Loucy (cell line): Measurements from ENCODE around the gene MIF4GD.

Source experiments
- H2AFZ ChIP-seq: fragments of 200-600 bp; sonication (generic); 2 replicates; pipeline ENCODE4 v1.6.0; 2016; ENCODE audit warnings: antibody characterized with exemption, mild to moderate bottlenecking, low read length, moderate library complexity
- H3F3A ChIP-seq: fragments of 200-600 bp; 2 replicates; pipeline ENCODE4 v1.6.0; 2016; ENCODE audit warnings: antibody characterized with exemption, low read depth, mild to moderate bottlenecking
- H3K27me3 ChIP-seq: fragments of 200-600 bp; sonication (generic); 2 replicates; pipeline ENCODE4 v1.6.1; 2014; ENCODE audit warnings: low read length, mild to moderate bottlenecking; ENCODE audit not compliant: insufficient read depth, poor library complexity, severe bottlenecking
- H3K36me3 ChIP-seq: fragments of 200-600 bp; sonication (generic); 2 replicates; pipeline ENCODE4 v1.6.1; 2016; ENCODE audit warnings: low read length; ENCODE audit not compliant: insufficient read depth
- H3K4me1 ChIP-seq: fragments of 200-600 bp; sonication (generic); 2 replicates; pipeline ENCODE4 v1.5.1; 2014; ENCODE audit warnings: low read length, mild to moderate bottlenecking; ENCODE audit not compliant: insufficient read depth, poor library complexity, severe bottlenecking
- H3K4me2 ChIP-seq: fragments of 200-600 bp; sonication (generic); 2 replicates; pipeline ENCODE4 v1.6.0; 2014; ENCODE audit warnings: antibody characterized with exemption, low read length, low read depth, mild to moderate bottlenecking; ENCODE audit not compliant: poor library complexity, severe bottlenecking
- H3K4me3 ChIP-seq: fragments of 200-600 bp; sonication (generic); 2 replicates; pipeline ENCODE4 v1.5.1; 2014; ENCODE audit warnings: low read length, mild to moderate bottlenecking, mixed read lengths; ENCODE audit not compliant: poor library complexity, severe bottlenecking
- H3K79me2 ChIP-seq: fragments of 200-600 bp; sonication (generic); 2 replicates; pipeline ENCODE4 v1.6.1; 2014; ENCODE audit warnings: low read length; ENCODE audit not compliant: insufficient read depth
- H3K9ac ChIP-seq: fragments of 200-600 bp; sonication (generic); 2 replicates; pipeline ENCODE4 v1.6.0; 2014; ENCODE audit warnings: mild to moderate bottlenecking, low read depth, low read length, moderate library complexity; ENCODE audit not compliant: poor library complexity, severe bottlenecking
- H3K9me2 ChIP-seq: fragments of 200-600 bp; sonication (generic); replicated peaks from 2 replicates; pipeline ENCODE4 v1.6.1; 2016; ENCODE audit warnings: low read depth, low read length, mixed read lengths
- H3K9me3 ChIP-seq: fragments of 200-600 bp; sonication (generic); 2 replicates; pipeline ENCODE4 v1.6.1; 2014; ENCODE audit warnings: mild to moderate bottlenecking, antibody characterized with exemption, low read length, low read depth; ENCODE audit not compliant: insufficient read depth
- H4K20me1 ChIP-seq: fragments of 200-600 bp; sonication (generic); 2 replicates; pipeline ENCODE4 v1.6.0; 2014; ENCODE audit warnings: antibody characterized with exemption, low read length, mild to moderate bottlenecking; ENCODE audit not compliant: insufficient read depth, poor library complexity, severe bottlenecking
- CTCF ChIP-seq: fragments of 200-600 bp; sonication (generic); conservative IDR thresholded peaks from 2 replicates; pipeline ENCODE4 v1.5.1; 2014; ENCODE audit warnings: mild to moderate bottlenecking, antibody characterized with exemption, low read length
- EZH2phosphoT487 ChIP-seq: fragments of 200-600 bp; IDR thresholded peaks from 2 replicates; pipeline ENCODE4 v1.6.1; 2018; ENCODE audit warnings: antibody characterized with exemption, mild to moderate bottlenecking, moderate library complexity, borderline replicate concordance

Gene MIF4GD

GRCh38 chr17:75270966-75271232 lies at the start of gene MIF4GD:
MIF4GD (minus strand) TSS chr17:75271231; CDS start chr17:75270195, 1,036 bp downstream.
- H3K9me3 ChIP-seq: no peaks in the 10 kb centered on the region
- TF ChIP-seq EZH2phosphoT487: no peak
- no peak for TF ChIP-seq CTCF
- peaks cover 34% of the 10 kb centered on the region; the same call in 1 of the 2 replicates for H3K79me2 ChIP-seq
- peaks cover 26% of the 10 kb centered on the region for H3K4me1 ChIP-seq
- peaks cover 12% of the 10 kb centered on the region; the same call in 1 of the 2 replicates for H3K36me3 ChIP-seq
- H3K27me3 ChIP-seq: no peaks in the 10 kb centered on the region
- no peaks in the 10 kb centered on the region for H3F3A ChIP-seq
- no peaks in the 10 kb centered on the region for H4K20me1 ChIP-seq
- H3K9ac ChIP-seq: peak within 1 kb of the TSS; percentile 87
- H3K4me3 ChIP-seq: peak within 1 kb of the TSS; percentile 87
- peak within 1 kb of the TSS; percentile 91 for H2AFZ ChIP-seq
- H3K4me2 ChIP-seq: peak within 1 kb of the TSS; percentile 91
- no peaks in the 10 kb centered on the region for H3K9me2 ChIP-seq

GRCh38 chr17:75319904-75320691 lies 49.1 kb upstream of the MIF4GD start:
- Histone ChIP-seq H3K27me3 (no peaks in the 10 kb centered on the region), H3K9ac (no peak overlapping the region), H3K4me3 (no peak overlapping the region), H3K4me2 (no peak overlapping the region), H3K9me2 (no peaks in the 10 kb centered on the region), H3K79me2 (peaks cover 9% of the 10 kb centered on the region; the same call in 1 of the 2 replicates), H4K20me1 (no peaks in the 10 kb centered on the region), H3K4me1 (peaks cover 8% of the 10 kb centered on the region), H2AFZ (no peak overlapping the region), H3K36me3 (peaks cover 70% of the 10 kb centered on the region), H3K9me3 (no peaks in the 10 kb centered on the region), H3F3A (no peaks in the 10 kb centered on the region)
- TF ChIP-seq EZH2phosphoT487 (no peak), CTCF (no peak)

GRCh38 chr17:75318615-75319222 lies 47.7 kb upstream of the MIF4GD start:
- no peak overlapping the region for H3K4me3 ChIP-seq
- peaks cover 6% of the 10 kb centered on the region for H3K4me1 ChIP-seq
- H3K9ac ChIP-seq: no peak overlapping the region
- H3K9me3 ChIP-seq: no peaks in the 10 kb centered on the region
- H4K20me1 ChIP-seq: no peaks in the 10 kb centered on the region
- no peak overlapping the region for H3K4me2 ChIP-seq
- TF ChIP-seq CTCF (no peak), EZH2phosphoT487 (no peak)
- no peak overlapping the region for H2AFZ ChIP-seq
- no peaks in the 10 kb centered on the region for H3F3A ChIP-seq
- peaks cover 57% of the 10 kb centered on the region for H3K36me3 ChIP-seq
- H3K9me2 ChIP-seq: no peaks in the 10 kb centered on the region
- peaks cover 9% of the 10 kb centered on the region; the same call in 1 of the 2 replicates for H3K79me2 ChIP-seq
- H3K27me3 ChIP-seq: no peaks in the 10 kb centered on the region
